VCaP (cell line): ENCODE measurements around the gene USP7.
"Not testable (repeated sequence)": the region's sequence is repeated elsewhere in the genome, so short reads cannot be mapped to it uniquely, and the experiment has no call there.

Experiments used
- H3K27ac ChIP-seq: fragments of 450-650 bp; 2 replicates; pipeline ENCODE4 v1.5.1; 2017
- CTCF ChIP-seq: fragments of 450-650 bp; conservative IDR thresholded peaks from 2 replicates; pipeline ENCODE4 v1.5.1; 2017; ENCODE audit warnings: mild to moderate bottlenecking, moderate library complexity

The USP7 gene

GRCh38 chr16:8877894-8878522 is 85.7 kb downstream of the USP7 start:
- no peak for TF ChIP-seq CTCF
- H3K27ac ChIP-seq, result no peak overlapping the region

GRCh38 chr16:8875317-8875716 is 88.4 kb downstream of the USP7 start:
- not testable (repeated sequence) for H3K27ac ChIP-seq

- H3K27ac ChIP-seq, result no peak overlapping the region
- TF ChIP-seq CTCF, result no peak
Measured at GRCh38 chr16:8874388-8874787, 89.3 kb downstream of the USP7 start.

- H3K27ac ChIP-seq, result not testable (repeated sequence)
Measured at GRCh38 chr16:8873866-8874195, 89.9 kb downstream of the USP7 start.

- H3K27ac ChIP-seq, result no peak overlapping the region
- peak; percentile 12; the same call in 1 of the 2 replicates for TF ChIP-seq CTCF
Measured at GRCh38 chr16:8872967-8873865, 90.5 kb downstream of the USP7 start.

GRCh38 chr16:8872071-8872470 is 91.6 kb downstream of the USP7 start:
- no peak for TF ChIP-seq CTCF
- no peak overlapping the region for H3K27ac ChIP-seq

- not testable (repeated sequence) for H3K27ac ChIP-seq
Measured at GRCh38 chr16:8869988-8870241, 93.8 kb downstream of the USP7 start.

- TF ChIP-seq CTCF, result no peak
- H3K27ac ChIP-seq, result peak overlapping the region; percentile 71; the same call in 1 of the 2 replicates
Measured at GRCh38 chr16:8869212-8869987, 94.3 kb downstream of the USP7 start.
